IPS-NIHi7 (cell line): ENCODE data around the gene PCK2.
"Not testable (repeated sequence)": the region's sequence is repeated elsewhere in the genome, so short reads cannot be mapped to it uniquely, and the experiment has no call there.

Experiments
- DNase-seq: peaks from one replicate; pipeline ENCODE4 v3.0.0; 2012; ENCODE audit warnings: mixed read lengths; ENCODE audit errors: extremely low spot score

PCK2 gene

GRCh38 chr14:24095271-24096068 is 1.4 kb downstream of the PCK2 start:
- peak; percentile 70 for DNase-seq

GRCh38 chr14:24096545-24097181 is 2.6 kb downstream of the PCK2 start:
- no peak for DNase-seq

GRCh38 chr14:24098229-24098926 is 4.3 kb downstream of the PCK2 start:
- no peak for DNase-seq

- no peak for DNase-seq
Measured at GRCh38 chr14:24098927-24099813, 5.1 kb downstream of the PCK2 start.

- no peak for DNase-seq
Measured at GRCh38 chr14:24100197-24100981, 6.3 kb downstream of the PCK2 start.

- no peak for DNase-seq
Measured at GRCh38 chr14:24100982-24101494, 6.9 kb downstream of the PCK2 start.

GRCh38 chr14:24102357-24103048 is 8.4 kb downstream of the PCK2 start:
- DNase-seq = no peak

- no peak for DNase-seq
Measured at GRCh38 chr14:24103451-24103850, 9.3 kb downstream of the PCK2 start.

GRCh38 chr14:24105609-24106239 is 11.6 kb downstream of the PCK2 start:
- not testable (repeated sequence) for DNase-seq

- DNase-seq = no peak
Measured at GRCh38 chr14:24106672-24107271, 12.7 kb downstream of the PCK2 start.

GRCh38 chr14:24108336-24108874 is 14.3 kb downstream of the PCK2 start:
- DNase-seq = no peak

GRCh38 chr14:24110060-24110459 is 15.9 kb downstream of the PCK2 start:
- DNase-seq = no peak

- DNase-seq = no peak
Measured at GRCh38 chr14:24110523-24110922, 16.4 kb downstream of the PCK2 start.

- no peak for DNase-seq
Measured at GRCh38 chr14:24113379-24113800, 19.3 kb downstream of the PCK2 start.

GRCh38 chr14:24113801-24114531 is 19.9 kb downstream of the PCK2 start:
- DNase-seq = peak; percentile 78

GRCh38 chr14:24114532-24115421 is 20.7 kb downstream of the PCK2 start, which contains the start of the genes DCAF11 and NRL:
Gene DCAF11, plus strand, starts transcription at chr14:24114777. Its CDS starts 818 bp downstream, at chr14:24115595.
Gene NRL, minus strand, starts transcription at chr14:24114949. Its CDS starts 32,101 bp downstream, at chr14:24082848.
- peak; percentile 96 for DNase-seq
